OCI-LY1 (cell line): Measurements from ENCODE around the gene GIMAP4.

ENCODE experiments used
- CTCF ChIP-seq: fragments of 200-600 bp; sonication (generic), shearing (Covaris generic); IDR thresholded peaks from 2 replicates; pipeline ENCODE4 v1.5.1; 2017; ENCODE audit warnings: mild to moderate bottlenecking, antibody characterized with exemption, low read length, moderate library complexity, mixed read lengths
- EZH2 ChIP-seq: fragments of 200-600 bp; sonication (generic), shearing (Covaris generic); IDR thresholded peaks from 2 replicates; pipeline ENCODE4 v1.8.0; 2017; ENCODE audit warnings: borderline replicate concordance, mixed run types, mild to moderate bottlenecking, antibody characterized with exemption, low read length, moderate library complexity, mixed read lengths

- no peak for TF ChIP-seq CTCF
- no peak for TF ChIP-seq EZH2
Measured at GRCh38 chr7:150594805-150595204, 27.6 kb downstream of the GIMAP4 start.
